ENCODE data around the gene HOXB6.

- no peak for TF ChIP-seq CTCF (IDR thresholded peaks at IDR 0.05)
- TF ChIP-seq POLR2A (IDR thresholded peaks at IDR 0.05): no peak
Observed at GRCh38 chr17:48592057-48592514, 12.7 kb downstream of the HOXB6 start.

Data from uterus (tissue), 2 donors.